Thyroid gland (tissue), 4 donors: Measurements from ENCODE around the gene ENDOU. TPM values are rescaled to one million over a fixed set of nuclear protein-coding genes. Genes with fewer than 3 reads are reported as not detected.

Experiments used
- DNase-seq, 2 donors: peaks; one replicate each; pipeline ENCODE4 v3.0.0-alpha.2; 2019
- H3K27ac ChIP-seq, 3 donors: fragments of 200-600 bp; sonication (generic); 1 replicate in 2 of 3; 2 replicates in 1 of 3; pipeline ENCODE4 v1.5.1; 2016 to 2019; ENCODE audit warnings: mild to moderate bottlenecking in 1 of 3, moderate library complexity in 1 of 3
- H3K27me3 ChIP-seq: fragments of 200-600 bp; sonication (generic); one replicate; pipeline ENCODE4 v1.5.1; 2019
- H3K36me3 ChIP-seq, 2 donors: fragments of 200-600 bp; sonication (generic); one replicate each; pipeline ENCODE4 v1.5.1; 2016 to 2019
- H3K4me1 ChIP-seq, 2 donors: fragments of 200-600 bp; sonication (generic); one replicate each; pipeline ENCODE4 v1.5.1; 2017 to 2019
- H3K4me3 ChIP-seq, 3 donors: fragments of 200-600 bp; sonication (generic); replicated peaks in 1 of 3; 1 replicate in 2 of 3; 2 replicates in 1 of 3; pipeline ENCODE4 v1.5.1; 2016; ENCODE audit warnings: mild to moderate bottlenecking in 1 of 3
- H3K9me3 ChIP-seq: fragments of 200-600 bp; sonication (generic); one replicate; pipeline ENCODE4 v1.5.1; 2017
- POLR2A ChIP-seq, 2 donors: fragments of 450-650 bp; IDR thresholded peaks; one replicate each; pipeline ENCODE4 v1.6.1; 2017; ENCODE audit warnings: antibody characterized with exemption in 2 of 2, mild to moderate bottlenecking in 2 of 2, moderate library complexity in 1 of 2
- WGBS, 2 donors: methylation state at CpG; one replicate each; pipeline ENCODE4 v1.1.5; 2017; 5-methylcytosine and 5-hydroxymethylcytosine counted together
- intact Hi-C: fragments of 100-400 bp; cut with DNase I; formaldehyde crosslinking; loops from one replicate; pipeline ENCODE4 v1.15.1; 2023
- total RNA-seq, 4 donors: library from RNA; depleted of rRNA; stranded (reverse); fragments of >200 nt; gene quantifications; one replicate each; pipeline ENCODE4 v1.2.3, GENCODE V29; 2016
- TF ChIP-seq, protein P1 (sequence below), 6 experiments: fragments of 200-600 bp in 3 of 6; fragments of 450-650 bp in 3 of 6; sonication (generic) in 3 of 6; IDR thresholded peaks; one replicate each; pipeline ENCODE4 v1.5.1; 2016 to 2019; ENCODE audit warnings: antibody characterized with exemption in 6 of 6, mild to moderate bottlenecking in 2 of 6, inconsistent platforms in 1 of 6, moderate library complexity in 1 of 6

The ENDOU gene
- total RNA-seq, 4 donors from 2014 or later: 0.11 to 1.9 (median 1.2) TPM

DNA sequence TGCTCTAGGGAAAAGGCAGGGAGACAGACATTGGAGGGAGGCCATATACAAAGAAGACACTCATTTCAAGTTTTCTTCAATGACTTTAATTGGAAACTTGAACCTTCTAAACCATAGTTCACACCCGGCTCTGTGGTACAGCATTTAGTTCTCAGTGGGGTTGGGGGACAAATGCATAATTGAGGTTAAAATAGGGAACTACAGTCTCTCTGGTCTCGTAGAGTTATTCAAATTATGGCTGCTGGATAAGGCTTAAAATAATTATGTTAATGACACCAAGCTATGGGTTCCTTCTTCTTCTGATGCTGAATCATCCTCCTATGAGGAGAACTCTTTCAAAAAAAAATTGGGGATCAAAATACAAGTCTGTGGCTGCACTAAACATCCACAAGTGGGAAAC is 15.6 kb downstream of the ENDOU start:
- Histone ChIP-seq H3K36me3 (no peaks in the 10 kb centered on the region), H3K4me1 (peaks cover 3 to 6% of the 10 kb centered on the region in 2 donors), H3K27me3 (no peaks in the 10 kb centered on the region), H3K4me3 (no peak overlapping the region), H3K9me3 (no peaks in the 10 kb centered on the region), H3K27ac (no peak overlapping the region)
- WGBS, 2 donors: 81 to 98% methylated on average over 2 of the region's 2 CpGs
- DNase-seq: no peak
- intact Hi-C loops: loop anchor here (10.0 kb wide), 1 partner anchor 445 kb away; the partner anchor contains the start of gene ASB8
- TF ChIP-seq POLR2A (IDR thresholded peaks at IDR 0.05): no peak
- TF ChIP-seq, protein P1, sequence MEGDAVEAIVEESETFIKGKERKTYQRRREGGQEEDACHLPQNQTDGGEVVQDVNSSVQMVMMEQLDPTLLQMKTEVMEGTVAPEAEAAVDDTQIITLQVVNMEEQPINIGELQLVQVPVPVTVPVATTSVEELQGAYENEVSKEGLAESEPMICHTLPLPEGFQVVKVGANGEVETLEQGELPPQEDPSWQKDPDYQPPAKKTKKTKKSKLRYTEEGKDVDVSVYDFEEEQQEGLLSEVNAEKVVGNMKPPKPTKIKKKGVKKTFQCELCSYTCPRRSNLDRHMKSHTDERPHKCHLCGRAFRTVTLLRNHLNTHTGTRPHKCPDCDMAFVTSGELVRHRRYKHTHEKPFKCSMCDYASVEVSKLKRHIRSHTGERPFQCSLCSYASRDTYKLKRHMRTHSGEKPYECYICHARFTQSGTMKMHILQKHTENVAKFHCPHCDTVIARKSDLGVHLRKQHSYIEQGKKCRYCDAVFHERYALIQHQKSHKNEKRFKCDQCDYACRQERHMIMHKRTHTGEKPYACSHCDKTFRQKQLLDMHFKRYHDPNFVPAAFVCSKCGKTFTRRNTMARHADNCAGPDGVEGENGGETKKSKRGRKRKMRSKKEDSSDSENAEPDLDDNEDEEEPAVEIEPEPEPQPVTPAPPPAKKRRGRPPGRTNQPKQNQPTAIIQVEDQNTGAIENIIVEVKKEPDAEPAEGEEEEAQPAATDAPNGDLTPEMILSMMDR (IDR thresholded peaks at IDR 0.05): no peak

DNA sequence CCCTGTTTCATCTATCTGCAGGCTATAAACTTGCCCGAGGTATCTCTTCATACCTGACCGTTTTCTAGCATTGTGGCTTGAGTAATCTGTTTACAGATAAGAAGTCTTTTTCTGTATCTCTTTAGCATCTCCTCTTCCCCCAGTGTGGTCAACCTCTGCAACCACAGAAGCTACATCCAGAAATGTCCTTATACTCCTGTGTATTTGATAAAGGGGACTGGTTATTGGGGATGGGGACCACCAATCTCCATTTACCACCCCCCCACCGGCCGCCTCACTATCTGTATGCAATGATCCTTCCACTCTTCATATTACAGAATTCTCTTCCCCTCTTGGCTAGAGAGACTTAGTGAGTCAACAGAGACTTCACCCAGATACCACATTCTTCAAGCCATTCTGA is 16.1 kb downstream of the ENDOU start:
- intact Hi-C loops: no loop called here
- no peak overlapping the region for H3K27ac ChIP-seq
- 87 to 93% methylated on average over 4 of the region's 4 CpGs for WGBS, 2 donors
- no peaks in the 10 kb centered on the region for H3K9me3 ChIP-seq
- TF ChIP-seq, protein P1 (IDR thresholded peaks at IDR 0.05): no peak
- no peak for TF ChIP-seq POLR2A (IDR thresholded peaks at IDR 0.05)
- H3K4me3 ChIP-seq: no peak overlapping the region
- no peaks in the 10 kb centered on the region for H3K36me3 ChIP-seq
- DNase-seq: no peak
- peaks cover 3 to 8% of the 10 kb centered on the region in 2 donors for H3K4me1 ChIP-seq
- no peaks in the 10 kb centered on the region for H3K27me3 ChIP-seq

GRCh38 chr12:47707905-47708543 is 17.3 kb downstream of the ENDOU start:
- H3K27me3 ChIP-seq: no peaks in the 10 kb centered on the region
- no peak for TF ChIP-seq POLR2A (IDR thresholded peaks at IDR 0.05)
- TF ChIP-seq, protein P1 (IDR thresholded peaks at IDR 0.05): no peak
- H3K36me3 ChIP-seq: no peaks in the 10 kb centered on the region
- H3K27ac ChIP-seq: no peak overlapping the region
- peaks cover 3 to 8% of the 10 kb centered on the region in 2 donors for H3K4me1 ChIP-seq
- 54 to 66% methylated on average over 5 of the region's 5 CpGs for WGBS, 2 donors
- DNase-seq: no peak
- intact Hi-C loops: no loop called here
- no peak overlapping the region for H3K4me3 ChIP-seq
- H3K9me3 ChIP-seq: no peaks in the 10 kb centered on the region

- intact Hi-C loops: no loop called here
- Histone ChIP-seq H3K4me3 (no peak overlapping the region), H3K27me3 (no peaks in the 10 kb centered on the region), H3K36me3 (no peaks in the 10 kb centered on the region), H3K9me3 (no peaks in the 10 kb centered on the region), H3K27ac (no peak overlapping the region), H3K4me1 (peaks cover 3 to 8% of the 10 kb centered on the region in 2 donors)
- TF ChIP-seq POLR2A (IDR thresholded peaks at IDR 0.05): no peak
- TF ChIP-seq, protein P1 (IDR thresholded peaks at IDR 0.05): no peak
- no peak for DNase-seq
Observed at GRCh38 chr12:47707355-47707754, 17.9 kb downstream of the ENDOU start.

DNA sequence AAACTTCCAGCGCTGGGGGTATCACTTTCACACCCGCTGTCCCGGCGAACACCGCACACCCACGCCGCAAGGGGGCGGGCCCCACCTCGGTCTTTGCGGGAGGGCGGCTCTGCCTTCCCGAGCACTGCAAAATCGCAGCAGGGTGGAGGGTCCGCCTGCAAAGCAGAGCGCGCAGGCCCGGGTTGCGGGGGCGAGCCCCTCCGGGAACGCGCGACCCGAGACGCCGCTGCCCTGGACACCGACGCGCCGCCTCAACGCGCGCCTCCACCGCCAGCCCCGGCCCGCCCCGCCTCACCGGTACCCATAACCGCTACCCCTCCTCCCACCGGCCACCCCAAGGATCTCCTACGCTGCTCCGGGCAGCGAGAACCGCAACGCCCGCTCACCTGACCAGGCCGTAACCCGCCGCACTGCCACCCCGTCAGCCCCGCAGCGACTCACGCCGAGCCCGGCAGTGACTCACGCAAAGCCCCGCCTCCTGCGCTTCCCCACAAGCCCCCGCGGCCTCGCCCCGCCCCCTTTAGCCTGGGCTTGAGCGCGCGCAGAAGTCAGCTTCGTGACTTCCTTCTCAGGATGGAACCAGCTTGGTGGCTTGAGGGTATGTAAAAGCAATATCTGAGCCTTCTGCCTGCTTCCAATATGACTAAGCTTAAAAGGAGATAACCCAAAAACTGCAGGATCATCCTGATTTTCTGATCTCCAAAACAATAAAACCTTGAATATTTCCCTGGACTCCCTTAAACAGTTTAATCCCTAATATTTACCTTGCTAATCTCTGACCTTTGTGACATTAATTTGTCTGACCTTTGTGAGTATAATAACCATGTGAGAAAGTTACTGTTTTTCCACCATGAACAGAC is 19.5 kb downstream of the ENDOU start, which contains the start of gene RPAP3:
Gene RPAP3 (minus strand): TSS at position 465 of the 860 bp plus-strand sequence. CDS start 3,190 bp downstream, outside the sequence.
- DNase-seq: peak; percentile 98
- Histone ChIP-seq H3K4me3 (peak within 1 kb of the TSS; percentile 47 to 89 (median 65)), H3K27ac (peak within 1 kb of the TSS; percentile 51 to 84 (median 75)), H3K4me1 (peaks cover 3 to 8% of the 10 kb centered on the region in 2 donors), H3K36me3 (no peaks in the 10 kb centered on the region), H3K27me3 (no peaks in the 10 kb centered on the region), H3K9me3 (no peaks in the 10 kb centered on the region)
- intact Hi-C loops: no loop called here
- TF ChIP-seq, protein P1 (IDR thresholded peaks at IDR 0.05): peak; percentile 21 to 59 (median 42)
- TF ChIP-seq POLR2A (IDR thresholded peaks at IDR 0.05): peak in 1 of 2 donors; percentile 81
- WGBS, 2 donors: 1% methylated on average over 16 to 33 of the region's 66 CpGs
